Muscle layer of colon (tissue), 2 donors: Measurements from ENCODE around the gene LDLRAD4.

Experiments
- H3K27ac ChIP-seq: one replicate; pipeline ENCODE4 v1.7.0; 2013; ENCODE audit warnings: low read depth, mild to moderate bottlenecking, low read length, moderate library complexity
- H3K27me3 ChIP-seq, 2 donors: one replicate each; pipeline ENCODE4 v1.7.0; 2013; ENCODE audit warnings: low read length in 2 of 2, mild to moderate bottlenecking in 2 of 2; ENCODE audit not compliant: insufficient read depth in 2 of 2, control insufficient read depth in 1 of 2
- H3K36me3 ChIP-seq: one replicate; pipeline ENCODE4 v1.7.0; 2013; ENCODE audit warnings: mild to moderate bottlenecking, low read length; ENCODE audit not compliant: insufficient read depth
- H3K4me1 ChIP-seq: one replicate; pipeline ENCODE4 v1.7.0; 2013; ENCODE audit warnings: mild to moderate bottlenecking, low read length; ENCODE audit not compliant: insufficient read depth
- H3K4me3 ChIP-seq, 2 donors: one replicate each; pipeline ENCODE4 v1.7.0; 2013; ENCODE audit warnings: low read length in 2 of 2, low read depth in 1 of 2, mild to moderate bottlenecking in 1 of 2, moderate library complexity in 1 of 2
- H3K9ac ChIP-seq: one replicate; pipeline ENCODE4 v1.7.0; 2013; ENCODE audit warnings: low read length
- H3K9me3 ChIP-seq: one replicate; pipeline ENCODE4 v1.7.0; 2013; ENCODE audit warnings: mild to moderate bottlenecking, low read length
- donor health status: abdominal sarcoma.
- donor health status: Adenocarcinoma of cecum.

The LDLRAD4 gene

GRCh38 chr18:13491138-13491537, 272.6 kb downstream of the LDLRAD4 start:
- Histone ChIP-seq H3K4me1 (peaks cover 7% of the 10 kb centered on the region), H3K9ac (no peak overlapping the region), H3K27ac (no peak overlapping the region), H3K9me3 (no peaks in the 10 kb centered on the region), H3K27me3 (no peaks in the 10 kb centered on the region), H3K36me3 (no peaks in the 10 kb centered on the region), H3K4me3 (no peak overlapping the region)

GRCh38 chr18:13492314-13492713, 273.8 kb downstream of the LDLRAD4 start:
- H3K4me3 ChIP-seq: no peak overlapping the region

GRCh38 chr18:13493079-13493478, 274.5 kb downstream of the LDLRAD4 start:
- peaks cover 3% of the 10 kb centered on the region for H3K36me3 ChIP-seq
- no peaks in the 10 kb centered on the region for H3K27me3 ChIP-seq
- no peaks in the 10 kb centered on the region for H3K9me3 ChIP-seq

More at GRCh38 chr18:13492314-13492713, 273.8 kb downstream of the LDLRAD4 start:
- H3K9me3 ChIP-seq: no peaks in the 10 kb centered on the region
- no peaks in the 10 kb centered on the region for H3K4me1 ChIP-seq
- H3K36me3 ChIP-seq: no peaks in the 10 kb centered on the region
- no peak overlapping the region for H3K9ac ChIP-seq
- no peaks in the 10 kb centered on the region for H3K27me3 ChIP-seq
- no peak overlapping the region for H3K27ac ChIP-seq

GRCh38 chr18:13493725-13494124, 275.2 kb downstream of the LDLRAD4 start:
- Histone ChIP-seq H3K9ac (no peak overlapping the region), H3K36me3 (peaks cover 3% of the 10 kb centered on the region), H3K27ac (no peak overlapping the region), H3K27me3 (no peaks in the 10 kb centered on the region), H3K4me3 (no peak overlapping the region), H3K4me1 (no peaks in the 10 kb centered on the region), H3K9me3 (no peaks in the 10 kb centered on the region)

More at GRCh38 chr18:13493079-13493478, 274.5 kb downstream of the LDLRAD4 start:
- H3K4me1 ChIP-seq: no peaks in the 10 kb centered on the region
- H3K4me3 ChIP-seq: no peak overlapping the region
- H3K9ac ChIP-seq: no peak overlapping the region
- no peak overlapping the region for H3K27ac ChIP-seq

GRCh38 chr18:13494871-13495445, 276.4 kb downstream of the LDLRAD4 start:
- H3K4me3 ChIP-seq: no peak overlapping the region

GRCh38 chr18:13495961-13496360, 277.4 kb downstream of the LDLRAD4 start:
- H3K4me1 ChIP-seq: peaks cover 5% of the 10 kb centered on the region
- no peak overlapping the region for H3K27ac ChIP-seq
- H3K27me3 ChIP-seq: no peaks in the 10 kb centered on the region
- H3K4me3 ChIP-seq: no peak overlapping the region
- no peak overlapping the region for H3K9ac ChIP-seq
- H3K9me3 ChIP-seq: no peaks in the 10 kb centered on the region
- peaks cover 3% of the 10 kb centered on the region for H3K36me3 ChIP-seq

More at GRCh38 chr18:13494871-13495445, 276.4 kb downstream of the LDLRAD4 start:
- H3K27ac ChIP-seq: no peak overlapping the region
- H3K36me3 ChIP-seq: peaks cover 3% of the 10 kb centered on the region
- no peaks in the 10 kb centered on the region for H3K4me1 ChIP-seq
- no peak overlapping the region for H3K9ac ChIP-seq
- H3K27me3 ChIP-seq: no peaks in the 10 kb centered on the region
- no peaks in the 10 kb centered on the region for H3K9me3 ChIP-seq

- H3K9me3 ChIP-seq: no peaks in the 10 kb centered on the region
- H3K9ac ChIP-seq: no peak overlapping the region
- peaks cover 3% of the 10 kb centered on the region for H3K36me3 ChIP-seq
- peaks cover 14% of the 10 kb centered on the region for H3K4me1 ChIP-seq
- no peaks in the 10 kb centered on the region for H3K27me3 ChIP-seq
- no peak overlapping the region for H3K27ac ChIP-seq
- H3K4me3 ChIP-seq: no peak overlapping the region
Observed at GRCh38 chr18:13496691-13497281, 278.2 kb downstream of the LDLRAD4 start.

- Histone ChIP-seq H3K27me3 (no peaks in the 10 kb centered on the region), H3K4me3 (no peak overlapping the region), H3K9me3 (no peaks in the 10 kb centered on the region), H3K4me1 (peaks cover 23% of the 10 kb centered on the region), H3K36me3 (peaks cover 3% of the 10 kb centered on the region), H3K9ac (no peak overlapping the region), H3K27ac (no peak overlapping the region)
Observed at GRCh38 chr18:13499803-13500202, 281.2 kb downstream of the LDLRAD4 start.

- Histone ChIP-seq H3K4me1 (peaks cover 23% of the 10 kb centered on the region), H3K27me3 (no peaks in the 10 kb centered on the region), H3K9me3 (no peaks in the 10 kb centered on the region), H3K36me3 (peaks cover 3% of the 10 kb centered on the region), H3K27ac (no peak overlapping the region), H3K4me3 (no peak overlapping the region), H3K9ac (no peak overlapping the region)
Observed at GRCh38 chr18:13500227-13500865, 281.8 kb downstream of the LDLRAD4 start.

- H3K27ac ChIP-seq: no peak overlapping the region
- no peak overlapping the region for H3K4me3 ChIP-seq
- H3K9me3 ChIP-seq: no peaks in the 10 kb centered on the region
- H3K9ac ChIP-seq: no peak overlapping the region
- H3K4me1 ChIP-seq: peaks cover 23% of the 10 kb centered on the region
- H3K36me3 ChIP-seq: peaks cover 3% of the 10 kb centered on the region
- H3K27me3 ChIP-seq: no peaks in the 10 kb centered on the region
Observed at GRCh38 chr18:13500869-13501542, 282.4 kb downstream of the LDLRAD4 start.

- Histone ChIP-seq H3K27ac (no peak overlapping the region), H3K9ac (no peak overlapping the region), H3K4me1 (peaks cover 23% of the 10 kb centered on the region), H3K36me3 (peaks cover 3% of the 10 kb centered on the region), H3K27me3 (no peaks in the 10 kb centered on the region), H3K9me3 (no peaks in the 10 kb centered on the region), H3K4me3 (no peak overlapping the region)
Observed at GRCh38 chr18:13501543-13501887, 283.0 kb downstream of the LDLRAD4 start.
